ENCODE measurements around the gene RPS26. TPM values are rescaled to one million over a fixed set of nuclear protein-coding genes. Genes with fewer than 3 reads are reported as not detected.

The RPS26 gene
- total and polyA plus RNA-seq, 2 of the 13 experiments (the other 11 are each of a cell fraction or from before 2014, with no cell fraction given), result 150 to 421 TPM

DNA sequence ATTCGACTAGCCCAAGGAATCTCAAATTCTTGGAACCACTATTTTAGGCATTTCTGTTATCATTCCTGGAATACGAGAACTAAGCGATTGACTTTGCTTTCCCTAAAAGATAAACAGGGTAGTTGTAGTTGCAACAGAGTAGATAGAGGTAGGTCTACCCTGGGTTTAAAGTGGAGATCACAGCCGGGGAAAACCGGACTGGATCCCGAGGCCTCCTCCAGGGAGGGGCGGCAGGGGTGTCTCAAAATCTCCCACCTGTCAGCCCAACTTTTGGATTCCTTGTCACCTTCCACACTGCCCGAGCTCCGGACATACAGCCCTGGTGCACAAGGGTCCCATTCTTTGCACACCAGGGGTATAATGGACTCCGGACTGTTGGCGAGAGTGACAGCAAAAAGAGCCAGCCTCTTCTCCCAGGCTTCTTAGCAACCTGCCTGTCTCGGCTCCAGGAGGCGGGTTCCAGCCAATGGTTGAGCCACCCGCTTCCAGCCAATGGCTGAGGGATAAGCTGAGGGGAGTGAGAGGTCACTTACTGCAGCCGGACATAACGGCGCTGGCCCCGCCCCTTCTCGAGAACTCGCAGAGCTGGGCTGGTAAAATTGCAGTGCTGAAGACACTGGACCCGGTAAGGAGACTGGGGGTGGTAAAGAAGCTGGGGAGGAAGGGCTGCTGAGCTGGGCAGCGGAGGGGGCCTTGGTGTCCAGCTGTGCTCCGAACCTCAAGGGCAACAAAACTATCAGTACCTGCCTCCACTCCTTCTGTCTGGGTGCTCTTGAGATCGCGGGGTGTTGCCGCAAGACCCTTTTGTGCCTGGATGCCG is 44.8 kb upstream of the RPS26 start, which contains the start of gene SUOX (continued):
- TF ChIP-seq, protein P1, sequence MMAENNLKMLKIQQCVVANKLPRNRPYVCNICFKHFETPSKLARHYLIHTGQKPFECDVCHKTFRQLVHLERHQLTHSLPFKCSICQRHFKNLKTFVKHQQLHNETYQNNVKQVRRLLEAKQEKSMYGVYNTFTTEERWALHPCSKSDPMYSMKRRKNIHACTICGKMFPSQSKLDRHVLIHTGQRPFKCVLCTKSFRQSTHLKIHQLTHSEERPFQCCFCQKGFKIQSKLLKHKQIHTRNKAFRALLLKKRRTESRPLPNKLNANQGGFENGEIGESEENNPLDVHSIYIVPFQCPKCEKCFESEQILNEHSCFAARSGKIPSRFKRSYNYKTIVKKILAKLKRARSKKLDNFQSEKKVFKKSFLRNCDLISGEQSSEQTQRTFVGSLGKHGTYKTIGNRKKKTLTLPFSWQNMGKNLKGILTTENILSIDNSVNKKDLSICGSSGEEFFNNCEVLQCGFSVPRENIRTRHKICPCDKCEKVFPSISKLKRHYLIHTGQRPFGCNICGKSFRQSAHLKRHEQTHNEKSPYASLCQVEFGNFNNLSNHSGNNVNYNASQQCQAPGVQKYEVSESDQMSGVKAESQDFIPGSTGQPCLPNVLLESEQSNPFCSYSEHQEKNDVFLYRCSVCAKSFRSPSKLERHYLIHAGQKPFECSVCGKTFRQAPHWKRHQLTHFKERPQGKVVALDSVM (CRISPR knock-in tag; IDR thresholded peaks at IDR 0.05), result no peak; the same call in none of the 2 replicates
- TF ChIP-seq ZZZ3 (CRISPR knock-in tag; IDR thresholded peaks at IDR 0.05; ENCODE audit: borderline replicate concordance) (no peak), ZNF10 (CRISPR knock-in tag; IDR thresholded peaks at IDR 0.05; ENCODE audit: borderline replicate concordance, low read depth) (no peak), REL (CRISPR knock-in tag; conservative IDR thresholded peaks at IDR 0.05) (no peak), ZSCAN30 (CRISPR knock-in tag; IDR thresholded peaks at IDR 0.05) (no peak), ZNF558 (CRISPR knock-in tag; IDR thresholded peaks at IDR 0.05; ENCODE audit: borderline replicate concordance) (no peak), ZNF296 (CRISPR knock-in tag; conservative IDR thresholded peaks at IDR 0.05) (no peak), KAT7 (CRISPR knock-in tag; IDR thresholded peaks at IDR 0.05; ENCODE audit: borderline replicate concordance) (no peak), XBP1 (CRISPR knock-in tag; IDR thresholded peaks at IDR 0.05) (no peak), IRF2 (CRISPR knock-in tag; IDR thresholded peaks at IDR 0.05) (no peak), ZEB1 (IDR thresholded peaks at IDR 0.05; ENCODE audit: insufficient replicate concordance, low read depth) (peak; percentile 65), AHR (CRISPR knock-in tag; IDR thresholded peaks at IDR 0.05) (0 out of 2 replicates have a peak, but pooled peaks have one; percentile 39), ZNF234 (CRISPR knock-in tag; conservative IDR thresholded peaks at IDR 0.05) (no peak), ZNF788 (CRISPR knock-in tag; IDR thresholded peaks at IDR 0.05; ENCODE audit: borderline replicate concordance) (no peak), SP1 (IDR thresholded peaks at IDR 0.05) (no peak), SP1 (CRISPR knock-in tag; IDR thresholded peaks at IDR 0.05) (no peak), ZBTB7B (CRISPR knock-in tag; IDR thresholded peaks at IDR 0.05) (peak; percentile 41; the same call in 1 of the 2 replicates), PHB2 (IDR thresholded peaks at IDR 0.05; ENCODE audit: partially characterized antibody) (no peak), ETV6 (CRISPR knock-in tag; conservative IDR thresholded peaks at IDR 0.05) (no peak), HOXA5 (CRISPR knock-in tag; IDR thresholded peaks at IDR 0.05) (0 out of 2 replicates have a peak, but pooled peaks have one; percentile 28), MAFF (IDR thresholded peaks at IDR 0.05; ENCODE audit: low read depth, low read length) (no peak)
- TF ChIP-seq, protein P2, sequence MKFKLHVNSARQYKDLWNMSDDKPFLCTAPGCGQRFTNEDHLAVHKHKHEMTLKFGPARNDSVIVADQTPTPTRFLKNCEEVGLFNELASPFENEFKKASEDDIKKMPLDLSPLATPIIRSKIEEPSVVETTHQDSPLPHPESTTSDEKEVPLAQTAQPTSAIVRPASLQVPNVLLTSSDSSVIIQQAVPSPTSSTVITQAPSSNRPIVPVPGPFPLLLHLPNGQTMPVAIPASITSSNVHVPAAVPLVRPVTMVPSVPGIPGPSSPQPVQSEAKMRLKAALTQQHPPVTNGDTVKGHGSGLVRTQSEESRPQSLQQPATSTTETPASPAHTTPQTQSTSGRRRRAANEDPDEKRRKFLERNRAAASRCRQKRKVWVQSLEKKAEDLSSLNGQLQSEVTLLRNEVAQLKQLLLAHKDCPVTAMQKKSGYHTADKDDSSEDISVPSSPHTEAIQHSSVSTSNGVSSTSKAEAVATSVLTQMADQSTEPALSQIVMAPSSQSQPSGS (CRISPR knock-in tag; IDR thresholded peaks at IDR 0.05), result peak; percentile 28; the same call in 1 of the 2 replicates
- TF ChIP-seq, protein P3, sequence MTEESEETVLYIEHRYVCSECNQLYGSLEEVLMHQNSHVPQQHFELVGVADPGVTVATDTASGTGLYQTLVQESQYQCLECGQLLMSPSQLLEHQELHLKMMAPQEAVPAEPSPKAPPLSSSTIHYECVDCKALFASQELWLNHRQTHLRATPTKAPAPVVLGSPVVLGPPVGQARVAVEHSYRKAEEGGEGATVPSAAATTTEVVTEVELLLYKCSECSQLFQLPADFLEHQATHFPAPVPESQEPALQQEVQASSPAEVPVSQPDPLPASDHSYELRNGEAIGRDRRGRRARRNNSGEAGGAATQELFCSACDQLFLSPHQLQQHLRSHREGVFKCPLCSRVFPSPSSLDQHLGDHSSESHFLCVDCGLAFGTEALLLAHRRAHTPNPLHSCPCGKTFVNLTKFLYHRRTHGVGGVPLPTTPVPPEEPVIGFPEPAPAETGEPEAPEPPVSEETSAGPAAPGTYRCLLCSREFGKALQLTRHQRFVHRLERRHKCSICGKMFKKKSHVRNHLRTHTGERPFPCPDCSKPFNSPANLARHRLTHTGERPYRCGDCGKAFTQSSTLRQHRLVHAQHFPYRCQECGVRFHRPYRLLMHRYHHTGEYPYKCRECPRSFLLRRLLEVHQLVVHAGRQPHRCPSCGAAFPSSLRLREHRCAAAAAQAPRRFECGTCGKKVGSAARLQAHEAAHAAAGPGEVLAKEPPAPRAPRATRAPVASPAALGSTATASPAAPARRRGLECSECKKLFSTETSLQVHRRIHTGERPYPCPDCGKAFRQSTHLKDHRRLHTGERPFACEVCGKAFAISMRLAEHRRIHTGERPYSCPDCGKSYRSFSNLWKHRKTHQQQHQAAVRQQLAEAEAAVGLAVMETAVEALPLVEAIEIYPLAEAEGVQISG (CRISPR knock-in tag; IDR thresholded peaks at IDR 0.05), result peak; percentile 27; the same call in 1 of the 2 replicates
- TF ChIP-seq, protein P4, sequence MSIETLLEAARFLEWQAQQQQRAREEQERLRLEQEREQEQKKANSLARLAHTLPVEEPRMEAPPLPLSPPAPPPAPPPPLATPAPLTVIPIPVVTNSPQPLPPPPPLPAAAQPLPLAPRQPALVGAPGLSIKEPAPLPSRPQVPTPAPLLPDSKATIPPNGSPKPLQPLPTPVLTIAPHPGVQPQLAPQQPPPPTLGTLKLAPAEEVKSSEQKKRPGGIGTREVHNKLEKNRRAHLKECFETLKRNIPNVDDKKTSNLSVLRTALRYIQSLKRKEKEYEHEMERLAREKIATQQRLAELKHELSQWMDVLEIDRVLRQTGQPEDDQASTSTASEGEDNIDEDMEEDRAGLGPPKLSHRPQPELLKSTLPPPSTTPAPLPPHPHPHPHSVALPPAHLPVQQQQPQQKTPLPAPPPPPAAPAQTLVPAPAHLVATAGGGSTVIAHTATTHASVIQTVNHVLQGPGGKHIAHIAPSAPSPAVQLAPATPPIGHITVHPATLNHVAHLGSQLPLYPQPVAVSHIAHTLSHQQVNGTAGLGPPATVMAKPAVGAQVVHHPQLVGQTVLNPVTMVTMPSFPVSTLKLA (IDR thresholded peaks at IDR 0.05), result no peak
